Nephron progenitor cell (in vitro differentiated cells): Measurements from ENCODE around the gene GALR1.

Source experiments
- DNase-seq: peaks from one replicate; pipeline ENCODE4 v3.0.0; 2021
- H3K27ac Mint-ChIP-seq: 2 replicates; pipeline ENCODE4 v1.8.0; 2021; ENCODE audit warnings: mild to moderate bottlenecking, moderate library complexity, mixed read lengths
- H3K27me3 Mint-ChIP-seq: 2 replicates; pipeline ENCODE4 v1.8.0; 2021; ENCODE audit warnings: mild to moderate bottlenecking, low read depth, mixed read lengths; ENCODE audit not compliant: poor library complexity
- H3K36me3 Mint-ChIP-seq: 2 replicates; pipeline ENCODE4 v1.8.0; 2021; ENCODE audit warnings: low read depth, mixed read lengths
- H3K4me1 Mint-ChIP-seq: 2 replicates; pipeline ENCODE4 v1.8.0; 2021; ENCODE audit warnings: mixed read lengths
- H3K4me3 Mint-ChIP-seq: 2 replicates; pipeline ENCODE4 v1.8.0; 2021; ENCODE audit warnings: mild to moderate bottlenecking, moderate library complexity, mixed read lengths
- H3K9me3 Mint-ChIP-seq: 2 replicates; pipeline ENCODE4 v1.8.0; 2021; ENCODE audit warnings: mild to moderate bottlenecking, moderate library complexity, mixed read lengths
- TF ChIP-seq, protein P1 (sequence below): fragments of 200-600 bp; sonication (generic); IDR thresholded peaks from 2 replicates; pipeline ENCODE4 v1.5.0; 2021; ENCODE audit warnings: antibody characterized with exemption

Gene GALR1, protein sequence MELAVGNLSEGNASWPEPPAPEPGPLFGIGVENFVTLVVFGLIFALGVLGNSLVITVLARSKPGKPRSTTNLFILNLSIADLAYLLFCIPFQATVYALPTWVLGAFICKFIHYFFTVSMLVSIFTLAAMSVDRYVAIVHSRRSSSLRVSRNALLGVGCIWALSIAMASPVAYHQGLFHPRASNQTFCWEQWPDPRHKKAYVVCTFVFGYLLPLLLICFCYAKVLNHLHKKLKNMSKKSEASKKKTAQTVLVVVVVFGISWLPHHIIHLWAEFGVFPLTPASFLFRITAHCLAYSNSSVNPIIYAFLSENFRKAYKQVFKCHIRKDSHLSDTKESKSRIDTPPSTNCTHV

DNA sequence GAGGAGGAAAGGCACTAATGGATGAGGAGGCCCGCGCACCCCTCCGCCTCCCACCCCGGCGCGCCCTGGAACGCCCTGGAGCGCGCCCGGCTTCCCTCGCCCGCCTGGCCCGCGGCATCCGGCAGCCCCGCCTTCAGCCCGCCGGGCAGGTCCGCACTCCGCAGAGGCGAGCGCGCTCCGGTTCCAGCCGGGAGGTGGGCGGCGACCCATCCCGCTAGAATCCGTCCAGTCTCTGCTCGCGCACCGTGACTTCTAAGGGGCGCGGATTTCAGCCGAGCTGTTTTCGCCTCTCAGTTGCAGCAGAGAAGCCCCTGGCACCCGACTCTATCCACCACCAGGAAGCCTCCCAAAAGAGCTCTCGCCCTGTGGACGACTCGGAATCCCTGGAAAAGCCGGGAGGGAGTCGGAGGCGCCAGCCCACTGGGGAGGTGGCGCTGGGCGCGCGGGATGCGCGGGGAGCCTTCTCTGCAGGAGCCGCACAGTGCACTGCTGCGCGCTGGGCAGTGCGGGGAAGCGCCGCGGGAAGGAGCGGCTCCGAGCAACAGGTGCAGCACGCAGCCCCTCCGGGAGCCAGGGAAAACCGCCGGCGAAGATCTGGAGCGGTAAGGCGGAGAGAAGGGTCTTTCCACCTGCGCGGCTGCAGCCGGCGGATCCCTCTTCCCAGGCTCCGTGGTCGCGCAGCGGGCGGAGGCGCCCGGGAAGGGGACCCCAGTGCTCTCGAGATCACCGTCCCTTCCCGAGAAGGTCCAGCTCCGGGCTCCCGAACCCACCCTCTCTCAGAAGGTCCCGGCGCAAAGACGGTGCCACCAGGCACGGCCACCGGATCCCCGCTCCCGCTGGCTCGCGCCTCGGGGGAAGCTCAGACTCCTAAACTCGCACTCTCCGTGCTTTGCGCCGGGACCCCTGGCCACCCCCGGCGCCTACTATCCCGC is at the start of gene GALR1:
TSS of gene GALR1 (plus strand) at position 280 of the 932 bp plus-strand sequence. CDS start 701 bp downstream, outside the sequence.
- peaks cover 7% of the 10 kb centered on the region for H3K36me3 Mint-ChIP-seq
- peaks cover 40% of the 10 kb centered on the region for H3K9me3 Mint-ChIP-seq
- DNase-seq = peak; percentile 68
- peaks cover 100% of the 10 kb centered on the region for H3K27me3 Mint-ChIP-seq
- TF ChIP-seq, protein P1, sequence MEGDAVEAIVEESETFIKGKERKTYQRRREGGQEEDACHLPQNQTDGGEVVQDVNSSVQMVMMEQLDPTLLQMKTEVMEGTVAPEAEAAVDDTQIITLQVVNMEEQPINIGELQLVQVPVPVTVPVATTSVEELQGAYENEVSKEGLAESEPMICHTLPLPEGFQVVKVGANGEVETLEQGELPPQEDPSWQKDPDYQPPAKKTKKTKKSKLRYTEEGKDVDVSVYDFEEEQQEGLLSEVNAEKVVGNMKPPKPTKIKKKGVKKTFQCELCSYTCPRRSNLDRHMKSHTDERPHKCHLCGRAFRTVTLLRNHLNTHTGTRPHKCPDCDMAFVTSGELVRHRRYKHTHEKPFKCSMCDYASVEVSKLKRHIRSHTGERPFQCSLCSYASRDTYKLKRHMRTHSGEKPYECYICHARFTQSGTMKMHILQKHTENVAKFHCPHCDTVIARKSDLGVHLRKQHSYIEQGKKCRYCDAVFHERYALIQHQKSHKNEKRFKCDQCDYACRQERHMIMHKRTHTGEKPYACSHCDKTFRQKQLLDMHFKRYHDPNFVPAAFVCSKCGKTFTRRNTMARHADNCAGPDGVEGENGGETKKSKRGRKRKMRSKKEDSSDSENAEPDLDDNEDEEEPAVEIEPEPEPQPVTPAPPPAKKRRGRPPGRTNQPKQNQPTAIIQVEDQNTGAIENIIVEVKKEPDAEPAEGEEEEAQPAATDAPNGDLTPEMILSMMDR = no peak
- peak within 1 kb of the TSS; percentile 81 for H3K4me3 Mint-ChIP-seq
- peaks cover 9% of the 10 kb centered on the region for H3K4me1 Mint-ChIP-seq
- no peak within 1 kb of the TSS for H3K27ac Mint-ChIP-seq

DNA sequence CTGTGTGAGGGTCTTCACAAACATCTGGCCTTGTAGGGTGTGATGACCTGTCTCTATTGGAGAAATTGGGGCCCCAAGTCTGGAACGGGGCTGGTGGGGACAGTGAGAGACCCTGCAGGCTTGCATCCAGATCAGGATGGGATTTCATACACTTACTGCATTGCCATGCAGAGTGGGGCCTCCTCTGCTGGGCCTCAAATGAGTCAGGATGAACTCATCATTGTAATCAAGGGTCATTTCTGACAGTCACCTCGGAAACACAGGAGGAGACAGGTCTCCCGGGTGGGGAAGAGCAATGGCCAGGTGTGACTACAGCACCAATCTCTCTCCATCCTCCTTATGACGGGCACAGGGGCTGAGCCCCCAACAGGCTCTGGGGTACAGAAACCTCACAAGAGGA is 48.1 kb upstream of the GALR1 start:
- TF ChIP-seq, protein P1 = no peak
- no peak for DNase-seq
- no peaks in the 10 kb centered on the region for H3K4me1 Mint-ChIP-seq

DNA sequence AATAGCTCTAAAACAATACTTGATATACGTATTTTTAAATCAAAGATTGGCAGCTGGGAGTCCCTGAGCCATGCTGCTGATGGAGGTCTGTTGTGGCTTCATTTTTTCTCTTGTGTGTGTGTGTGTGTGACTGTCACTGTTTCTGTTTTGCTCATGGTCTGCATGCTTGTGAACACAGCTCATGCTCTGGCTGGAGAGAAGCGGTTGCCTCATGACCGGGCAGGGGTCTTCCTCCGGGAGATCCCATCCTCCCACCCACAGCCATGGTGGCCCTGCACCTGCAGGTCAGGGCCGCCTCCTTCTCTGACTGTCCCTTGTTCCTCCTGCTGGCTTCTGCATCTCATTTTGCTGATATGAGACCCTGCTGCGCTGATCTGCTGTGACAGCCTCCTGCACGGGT is 47.3 kb upstream of the GALR1 start:
- no peak overlapping the region for H3K27ac Mint-ChIP-seq
- no peaks in the 10 kb centered on the region for H3K36me3 Mint-ChIP-seq
- no peak overlapping the region for H3K4me3 Mint-ChIP-seq
- no peaks in the 10 kb centered on the region for H3K4me1 Mint-ChIP-seq
- TF ChIP-seq, protein P1 = no peak
- peaks cover 6% of the 10 kb centered on the region for H3K27me3 Mint-ChIP-seq
- H3K9me3 Mint-ChIP-seq = no peaks in the 10 kb centered on the region
- no peak for DNase-seq

More for the DNA sequence above, 48.1 kb upstream of the GALR1 start:
- H3K27me3 Mint-ChIP-seq = peaks cover 6% of the 10 kb centered on the region
- no peak overlapping the region for H3K27ac Mint-ChIP-seq
- no peaks in the 10 kb centered on the region for H3K36me3 Mint-ChIP-seq
- H3K4me3 Mint-ChIP-seq = no peak overlapping the region
- H3K9me3 Mint-ChIP-seq = no peaks in the 10 kb centered on the region

DNA sequence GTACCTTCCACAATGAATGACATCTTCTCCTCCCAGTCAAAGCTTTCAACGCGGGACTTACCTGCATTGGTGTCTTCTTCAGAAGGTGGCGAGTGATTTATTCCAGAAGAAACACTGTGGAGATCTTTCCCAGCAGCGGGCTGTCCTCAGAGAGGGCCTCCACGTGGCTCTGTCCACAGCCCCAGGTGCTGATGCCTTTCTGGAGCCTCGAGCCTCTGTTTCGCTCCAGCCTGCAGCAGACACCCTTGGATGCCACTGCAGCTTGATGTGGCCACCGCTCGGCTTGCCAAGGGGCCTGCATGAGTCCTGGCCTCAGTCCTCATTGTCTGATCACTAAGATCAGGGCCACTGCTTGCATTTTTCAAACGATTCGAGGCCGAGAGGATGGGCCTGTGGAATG is 46.6 kb upstream of the GALR1 start:
- TF ChIP-seq, protein P1 = no peak
- no peak overlapping the region for H3K27ac Mint-ChIP-seq

DNA sequence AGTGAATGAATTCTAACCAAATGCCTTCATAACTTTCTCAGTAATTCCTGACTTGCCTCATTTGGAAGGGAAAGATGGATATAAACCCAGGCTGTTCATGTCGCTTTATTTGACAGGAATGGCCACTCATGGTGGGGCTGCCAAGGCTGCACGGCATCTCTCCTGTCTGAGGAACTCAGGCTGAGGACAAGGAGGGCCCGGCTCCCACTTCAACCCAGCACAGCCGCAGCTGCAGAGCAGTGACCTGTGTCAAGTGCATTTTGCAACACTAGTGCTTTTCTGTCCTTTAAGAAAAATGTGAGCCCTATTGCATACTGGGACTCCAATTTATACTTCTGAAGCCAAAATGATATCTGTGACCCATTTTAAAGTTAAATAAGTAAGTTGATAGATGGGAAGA is 45.8 kb upstream of the GALR1 start:
- Mint-ChIP-seq H3K9me3 (no peaks in the 10 kb centered on the region), H3K27me3 (peaks cover 11% of the 10 kb centered on the region), H3K4me3 (no peak overlapping the region), H3K4me1 (no peaks in the 10 kb centered on the region), H3K27ac (no peak overlapping the region), H3K36me3 (no peaks in the 10 kb centered on the region)
- TF ChIP-seq, protein P1 = no peak
- no peak for DNase-seq

More for the DNA sequence above, 46.6 kb upstream of the GALR1 start:
- peak; percentile 35 for DNase-seq
- no peaks in the 10 kb centered on the region for H3K9me3 Mint-ChIP-seq
- no peaks in the 10 kb centered on the region for H3K36me3 Mint-ChIP-seq
- H3K4me3 Mint-ChIP-seq = no peak overlapping the region
- no peaks in the 10 kb centered on the region for H3K4me1 Mint-ChIP-seq
- H3K27me3 Mint-ChIP-seq = peaks cover 6% of the 10 kb centered on the region
